ENCODE results near the gene PPP4R1.

DNA sequence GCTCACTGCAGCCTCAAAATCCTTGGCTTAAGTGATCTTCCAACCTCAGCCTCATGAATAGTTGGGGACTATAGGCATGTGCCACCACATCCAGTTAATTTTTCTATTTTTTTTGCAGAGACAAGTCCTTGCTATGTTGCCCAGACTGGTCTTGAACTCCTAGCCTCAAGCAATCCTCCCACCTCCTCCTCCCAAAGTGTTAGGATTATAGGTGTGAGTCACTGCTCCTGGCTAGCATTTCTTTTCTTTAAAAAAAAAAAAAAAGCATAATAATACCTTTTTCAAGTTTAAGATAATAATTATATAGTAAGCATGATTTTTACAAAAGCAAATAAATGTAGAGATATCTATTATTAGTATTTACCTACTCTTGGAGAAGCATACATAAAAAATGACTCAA lies 36.1 kb downstream of the PPP4R1 start:
- TF ChIP-seq TAF1 (IDR thresholded peaks at IDR 0.05; ENCODE audit: borderline replicate concordance, insufficient read depth, low read length) (no peak), POLR2AphosphoS5 (IDR thresholded peaks at IDR 0.05; ENCODE audit: low read depth, low read length) (no peak), SIN3A (IDR thresholded peaks at IDR 0.05; ENCODE audit: borderline replicate concordance, insufficient read depth, low read length) (no peak), REST (IDR thresholded peaks at IDR 0.05; ENCODE audit: insufficient read depth in 1 of 2, low read depth in 2 of 2, low read length in 2 of 2) (no peak), FOXP2 (optimal IDR thresholded peaks at IDR 0.05; ENCODE audit: borderline replicate concordance, extremely low read depth, extremely low read length, insufficient read depth) (no peak)

Measured in PFSK-1 (cell line).